Liver (tissue), 9 donors: Measurements from ENCODE around the gene UNC5A. TPM values are rescaled to one million over a fixed set of nuclear protein-coding genes. Genes with fewer than 3 reads are reported as not detected.
A peak's percentile ranks its signal among the peaks of the same experiment; 100 is the strongest.

Experiments used
- DNase-seq: peaks from one replicate; pipeline ENCODE4 v3.0.0-alpha.2; 2017; ENCODE audit warnings: low spot score
- H3K27ac ChIP-seq, 2 donors: one replicate each; pipeline ENCODE4 v1.7.0; 2013; ENCODE audit warnings: inconsistent platforms in 2 of 2, low read length in 2 of 2, control low read depth in 1 of 2, low read depth in 1 of 2, mild to moderate bottlenecking in 1 of 2
- H3K27me3 ChIP-seq, 4 donors: one replicate each; pipeline versions ENCODE4 v1.6.1 to v1.7.0; 2013; ENCODE audit warnings: low read length in 3 of 4, inconsistent platforms in 1 of 4, mild to moderate bottlenecking in 1 of 4, moderate library complexity in 1 of 4; ENCODE audit not compliant: control insufficient read depth in 4 of 4, insufficient read depth in 4 of 4
- H3K36me3 ChIP-seq, 4 donors: one replicate each; pipeline versions ENCODE4 v1.6.1 to v1.7.0; 2013; ENCODE audit warnings: low read length in 3 of 4, mild to moderate bottlenecking in 3 of 4, low read depth in 1 of 4, moderate library complexity in 1 of 4; ENCODE audit not compliant: control insufficient read depth in 4 of 4, insufficient read depth in 3 of 4
- H3K4me1 ChIP-seq, 4 donors: one replicate each; pipeline versions ENCODE4 v1.6.1 to v1.7.0; 2013; ENCODE audit warnings: low read length in 3 of 4, mild to moderate bottlenecking in 3 of 4, moderate library complexity in 1 of 4; ENCODE audit not compliant: control insufficient read depth in 4 of 4, insufficient read depth in 4 of 4
- H3K4me3 ChIP-seq, 3 donors: one replicate each; pipeline versions ENCODE4 v1.6.1 to v1.7.0; 2013; ENCODE audit warnings: low read length in 3 of 3, control low read depth in 1 of 3, low read depth in 1 of 3, mild to moderate bottlenecking in 1 of 3
- H3K9ac ChIP-seq, 2 donors: one replicate each; pipeline ENCODE4 v1.7.0; 2013; ENCODE audit warnings: low read length in 2 of 2, mild to moderate bottlenecking in 2 of 2, moderate library complexity in 2 of 2, control low read depth in 1 of 2, low read depth in 1 of 2
- H3K9me3 ChIP-seq, 4 donors: one replicate each; pipeline versions ENCODE4 v1.6.1 to v1.7.0; 2013; ENCODE audit warnings: low read length in 3 of 4; ENCODE audit not compliant: control insufficient read depth in 4 of 4
- ATF3 ChIP-seq: IDR thresholded peaks from 2 replicates; pipeline ENCODE4 v1.6.1; 2016; ENCODE audit warnings: antibody characterized with exemption
- CTCF ChIP-seq: fragments of 150-350 bp; IDR thresholded peaks from 2 replicates; pipeline ENCODE4 v1.5.1; 2017; ENCODE audit warnings: improper control_type of control experiment, low read depth, low read length; ENCODE audit not compliant: missing input control
- EGR1 ChIP-seq, 2 donors: IDR thresholded peaks; 2 replicates each; pipeline ENCODE4 v1.6.1; 2016 to 2018; ENCODE audit warnings: antibody characterized with exemption in 2 of 2, low read depth in 2 of 2
- FOXA1 ChIP-seq: IDR thresholded peaks from 2 replicates; pipeline ENCODE4 v1.6.1; 2016; ENCODE audit warnings: antibody characterized with exemption
- FOXA2 ChIP-seq: IDR thresholded peaks from 2 replicates; pipeline ENCODE4 v1.6.1; 2016; ENCODE audit warnings: antibody characterized with exemption
- HNF4A ChIP-seq, 2 donors: conservative IDR thresholded peaks; 2 replicates each; pipeline ENCODE4 v1.6.1; 2016; ENCODE audit warnings: antibody characterized with exemption in 2 of 2, mild to moderate bottlenecking in 2 of 2
- HNF4G ChIP-seq: IDR thresholded peaks from 2 replicates; pipeline ENCODE4 v1.6.1; 2016; ENCODE audit warnings: antibody characterized with exemption
- JUND ChIP-seq, 2 donors: IDR thresholded peaks; 2 replicates each; pipeline ENCODE4 v1.6.1; 2016; ENCODE audit warnings: antibody characterized with exemption in 2 of 2
- MAX ChIP-seq: IDR thresholded peaks from 2 replicates; pipeline ENCODE4 v1.6.1; 2016; ENCODE audit warnings: antibody characterized with exemption
- NR2F2 ChIP-seq: IDR thresholded peaks from 2 replicates; pipeline ENCODE4 v1.6.1; 2016; ENCODE audit warnings: antibody characterized with exemption
- RAD21 ChIP-seq, 2 donors: IDR thresholded peaks; 2 replicates each; pipeline ENCODE4 v1.6.1; 2016; ENCODE audit warnings: antibody characterized with exemption in 2 of 2, mild to moderate bottlenecking in 2 of 2
- REST ChIP-seq: IDR thresholded peaks from 2 replicates; pipeline ENCODE4 v1.6.1; 2016; ENCODE audit warnings: antibody characterized with exemption, mild to moderate bottlenecking
- RXRA ChIP-seq, 2 donors: IDR thresholded peaks; 2 replicates each; pipeline ENCODE4 v1.6.1; 2017 to 2018; ENCODE audit warnings: antibody characterized with exemption in 2 of 2, mild to moderate bottlenecking in 1 of 2
- SP1 ChIP-seq: IDR thresholded peaks from 2 replicates; pipeline ENCODE4 v1.6.1; 2018; ENCODE audit warnings: antibody characterized with exemption, mild to moderate bottlenecking
- TAF1 ChIP-seq: conservative IDR thresholded peaks from 2 replicates; pipeline ENCODE4 v1.6.1; 2016; ENCODE audit warnings: antibody characterized with exemption, mild to moderate bottlenecking
- YY1 ChIP-seq: IDR thresholded peaks from 2 replicates; pipeline ENCODE4 v1.6.1; 2016; ENCODE audit warnings: antibody characterized with exemption, mild to moderate bottlenecking
- ZBTB33 ChIP-seq: IDR thresholded peaks from 2 replicates; pipeline ENCODE4 v1.6.1; 2016; ENCODE audit warnings: antibody characterized with exemption
- WGBS: extraction: QIAGEN DNeasy Blood & Tissue Kit; methylation state at CpG from one replicate; pipeline ENCODE4 v1.1.7; 2013; 5-methylcytosine and 5-hydroxymethylcytosine counted together
- polyA plus RNA-seq, 2 donors: library from polyadenylated mRNA; stranded (reverse) in 1 of 2; unstranded in 1 of 2; fragments of 200-250 nt in 1 of 2; fragments of >200 nt in 1 of 2; fragmentation: Nextera tagmentation in 1 of 2; extraction: Ambion mirVana in 1 of 2; gene quantifications; one replicate each; pipeline versions ENCODE4 v1.2.1 to v1.2.3, GENCODE V29; 2013 to 2015
- total RNA-seq, 2 donors: library from RNA; depleted of rRNA; stranded (reverse); fragments of >200 nt; gene quantifications; one replicate each; pipeline ENCODE4 v1.2.3, GENCODE V29; 2014
- donor health status: healthy.
- donor health status: healthy.
- donor health status: healthy.
- donor health status: healthy.
- donor health status: healthy.

Gene UNC5A
- total and polyA plus RNA-seq, 4 donors = under 0.01 to 0.07 (median 0.03) TPM; not detected in 1

GRCh38 chr5:176831425-176831824, 21.1 kb downstream of the UNC5A start:
- H3K4me1 ChIP-seq = no peaks in the 10 kb centered on the region
- DNase-seq = no peak
- TF ChIP-seq FOXA2 = no peak
- TF ChIP-seq MAX = no peak
- TF ChIP-seq SP1 = no peak
- no peak for TF ChIP-seq RXRA (IDR thresholded peaks at IDR 0.05)
- H3K27me3 ChIP-seq = no peaks in the 10 kb centered on the region
- H3K4me3 ChIP-seq = no peak overlapping the region
- H3K36me3 ChIP-seq = no peaks in the 10 kb centered on the region
- no peaks in the 10 kb centered on the region for H3K9me3 ChIP-seq
- no peak overlapping the region for H3K9ac ChIP-seq
- H3K27ac ChIP-seq = no peak overlapping the region
- 75% methylated on average over 8 of the region's 8 CpGs for WGBS

GRCh38 chr5:176832162-176832561, 21.8 kb downstream of the UNC5A start:
- Histone ChIP-seq H3K4me3 (no peak overlapping the region), H3K27ac (no peak overlapping the region), H3K9me3 (no peaks in the 10 kb centered on the region), H3K27me3 (no peaks in the 10 kb centered on the region), H3K9ac (no peak overlapping the region), H3K4me1 (no peaks in the 10 kb centered on the region), H3K36me3 (no peaks in the 10 kb centered on the region)
- TF ChIP-seq ZBTB33 (no peak), NR2F2 (no peak), ATF3 (no peak), HNF4A (conservative IDR thresholded peaks at IDR 0.05) (peak; percentile 19 to 21), YY1 (no peak), SP1 (no peak), JUND (IDR thresholded peaks at IDR 0.05) (no peak)
- 62% methylated on average over 6 of the region's 6 CpGs for WGBS
- DNase-seq = no peak

GRCh38 chr5:176833286-176833685, 22.9 kb downstream of the UNC5A start:
- Histone ChIP-seq H3K9me3 (no peaks in the 10 kb centered on the region), H3K36me3 (no peaks in the 10 kb centered on the region), H3K27me3 (no peaks in the 10 kb centered on the region), H3K4me1 (no peaks in the 10 kb centered on the region), H3K27ac (no peak overlapping the region), H3K4me3 (no peak overlapping the region), H3K9ac (no peak overlapping the region)
- TF ChIP-seq YY1 = no peak
- no peak for TF ChIP-seq ATF3
- TF ChIP-seq ZBTB33 = no peak
- no peak for TF ChIP-seq FOXA1
- no peak for TF ChIP-seq HNF4G
- no peak for TF ChIP-seq FOXA2
- no peak for TF ChIP-seq HNF4A (conservative IDR thresholded peaks at IDR 0.05)
- no peak for TF ChIP-seq TAF1
- no peak for TF ChIP-seq CTCF
- no peak for TF ChIP-seq EGR1 (IDR thresholded peaks at IDR 0.05; ENCODE audit: low read depth in 2 of 2)
- no peak for TF ChIP-seq REST
- no peak for TF ChIP-seq NR2F2
- TF ChIP-seq RAD21 (IDR thresholded peaks at IDR 0.05) = no peak
- no peak for TF ChIP-seq SP1
- no peak for TF ChIP-seq JUND (IDR thresholded peaks at IDR 0.05)
- no peak for DNase-seq
- WGBS = 85% methylated on average over 4 of the region's 4 CpGs
